Right lung (tissue), 5 donors: ENCODE results near the gene HLA-E. TPM values are rescaled to one million over a fixed set of nuclear protein-coding genes. Genes with fewer than 3 reads are reported as not detected.
"Not testable (repeated sequence)": the region's sequence is repeated elsewhere in the genome, so short reads cannot be mapped to it uniquely, and the experiment has no call there.

ENCODE experiments used
- DNase-seq, 2 donors: peaks; one replicate each; pipeline ENCODE4 v3.0.0-alpha.2; 2013
- polyA plus RNA-seq, 5 donors: library from polyadenylated mRNA; unstranded; fragments of 120-200 nt; gene quantifications; one replicate each; pipeline versions ENCODE4 v1.2.1 to v1.2.3, GENCODE V29; 2013; ENCODE audit warnings: inconsistent platforms in 1 of 5, low replicate concordance in 1 of 5; ENCODE audit not compliant: insufficient read length in 5 of 5, insufficient read depth in 1 of 5

HLA-E gene
- polyA plus RNA-seq, 5 donors, result 169 to 206 (median 201) TPM

DNA sequence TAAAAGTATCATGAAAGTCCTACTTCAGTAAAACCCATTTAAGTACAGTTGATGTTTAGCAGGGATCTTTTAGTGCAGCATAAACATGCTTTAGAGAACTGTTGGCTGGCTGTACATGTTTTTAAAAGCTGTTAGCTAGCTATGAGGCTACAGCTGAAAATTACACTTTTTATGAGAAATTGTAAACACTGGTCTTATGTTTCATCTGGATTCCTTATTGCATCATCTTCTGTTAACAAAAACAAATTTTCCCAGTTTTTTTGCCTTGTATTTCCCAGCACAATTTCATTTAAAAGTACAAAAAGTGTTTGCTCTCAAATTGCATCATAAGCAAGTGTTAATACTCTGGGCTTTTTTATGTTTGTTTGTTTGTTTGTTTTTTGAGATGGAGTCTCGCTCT, 18.3 kb upstream of the HLA-E start:
- no peak for DNase-seq

DNA sequence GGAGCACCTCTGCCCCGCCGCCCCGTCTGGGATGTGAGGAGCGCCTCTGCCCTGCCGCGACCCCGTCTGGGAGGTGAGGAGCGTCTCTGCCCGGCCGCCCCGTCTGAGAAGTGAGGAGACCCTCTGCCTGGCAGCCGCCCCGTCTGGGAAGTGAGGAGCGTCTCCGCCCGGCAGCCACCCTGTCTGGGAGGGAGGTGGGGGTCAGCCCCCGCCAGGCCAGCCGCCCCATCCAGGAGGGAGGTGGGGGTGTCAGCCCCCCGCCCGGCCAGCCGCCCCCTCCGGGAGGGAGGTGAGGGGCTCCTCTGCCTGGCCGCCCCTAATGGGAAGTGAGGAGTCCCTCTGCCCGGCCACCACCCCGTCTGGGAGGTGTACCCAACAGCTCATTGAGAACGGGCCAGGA, 14.2 kb upstream of the HLA-E start:
- not testable (repeated sequence) for DNase-seq

DNA sequence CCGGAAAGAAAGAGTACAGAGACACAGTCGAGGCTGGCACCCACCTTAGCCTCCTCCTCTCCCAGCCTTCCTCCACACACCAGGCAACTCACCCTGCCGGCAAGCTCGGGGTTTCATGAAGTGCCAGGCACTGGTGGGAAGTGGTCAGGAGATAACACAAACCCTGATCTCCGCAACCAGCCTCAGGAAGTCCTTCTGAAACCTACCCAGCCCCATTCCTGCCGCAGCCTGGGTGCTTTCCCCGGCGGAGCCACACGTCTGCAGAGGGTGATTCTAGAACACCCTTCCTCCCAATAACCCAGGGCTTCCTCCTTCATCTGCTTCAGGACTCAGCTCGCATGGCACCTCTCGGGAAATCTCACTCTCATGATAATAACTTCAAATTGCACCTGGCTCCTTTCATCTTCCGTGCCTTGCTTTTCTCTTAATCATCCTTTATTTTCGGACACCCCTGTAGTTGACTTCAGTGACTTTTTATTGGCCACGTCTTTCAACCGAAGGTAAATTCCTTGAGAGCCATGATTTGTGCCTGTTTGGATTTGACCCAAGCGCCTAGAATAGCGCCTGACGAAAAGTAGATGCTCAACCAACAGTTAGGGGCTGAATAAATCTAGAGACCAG, 8.7 kb upstream of the HLA-E start:
- no peak for DNase-seq

DNA sequence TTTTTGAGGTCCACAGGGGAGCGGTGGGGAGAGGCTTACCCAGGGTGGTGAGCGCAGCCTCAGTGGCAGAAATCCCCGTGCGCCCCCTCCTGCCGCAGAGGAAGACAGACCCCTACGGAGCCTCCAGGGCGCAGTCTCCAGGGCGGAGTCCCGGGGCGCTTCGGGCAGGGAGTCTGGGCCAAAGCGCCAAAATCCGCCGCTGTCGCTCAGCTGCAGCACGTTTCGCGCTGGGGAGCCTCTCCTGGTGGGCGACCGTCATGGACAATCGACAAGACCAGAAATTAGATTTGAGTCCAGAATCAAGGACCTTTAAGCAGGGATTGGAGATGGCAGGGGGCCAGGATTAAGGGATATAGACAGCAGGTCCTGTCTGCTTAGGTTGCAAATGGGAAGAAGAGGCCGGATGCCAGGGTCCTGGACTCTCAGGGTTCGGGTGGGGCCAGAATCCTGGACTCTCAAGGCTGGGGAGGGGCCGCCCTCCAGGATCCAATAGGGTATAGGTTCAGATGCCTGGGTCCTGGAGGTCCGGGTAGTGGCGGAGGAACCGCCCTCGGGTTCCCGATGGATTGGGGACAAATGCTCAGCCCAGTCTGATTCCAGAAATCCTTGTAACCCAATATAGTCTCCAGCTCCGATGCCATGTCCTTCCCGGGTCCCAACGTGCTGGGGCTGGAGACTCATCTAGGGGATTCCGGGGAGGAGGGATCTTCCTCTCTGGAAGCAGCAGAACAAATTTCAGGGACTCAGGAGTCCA, 7.9 kb upstream of the HLA-E start:
- DNase-seq, result no peak

DNA sequence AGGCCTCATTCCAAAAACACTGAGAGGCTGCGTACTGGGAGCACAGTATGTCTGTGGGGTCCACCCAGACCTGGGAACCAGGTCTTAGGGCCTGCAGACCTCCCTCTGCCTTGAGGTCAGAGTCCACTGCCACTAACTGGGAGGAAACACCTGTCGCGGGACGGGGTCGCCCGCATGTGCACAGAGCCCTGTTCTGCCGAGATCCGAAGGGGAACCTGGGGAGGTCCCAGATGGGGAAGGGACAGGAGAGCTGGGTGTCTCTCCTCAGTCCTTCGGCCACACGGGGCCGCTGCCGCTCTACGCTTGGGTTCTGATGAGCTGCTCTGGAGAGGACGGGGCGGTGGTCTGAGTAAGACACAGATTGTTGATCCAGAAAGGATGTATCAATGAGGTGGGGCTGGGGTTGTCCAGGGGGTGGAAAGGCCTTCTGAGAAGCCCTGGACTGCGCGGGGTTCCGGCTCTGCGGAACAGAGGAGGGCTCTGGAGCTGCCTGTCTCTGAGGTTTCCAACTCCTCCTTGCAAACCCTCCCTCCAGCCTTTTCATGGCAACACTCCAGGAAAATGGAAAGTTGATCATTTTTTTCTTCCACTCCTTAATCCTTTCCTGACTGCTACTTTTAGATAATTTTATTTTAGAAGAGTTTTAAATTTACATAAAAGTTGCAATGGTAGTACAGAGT, 7.2 kb upstream of the HLA-E start:
- peak in 1 of 2 donors; percentile 67 for DNase-seq

DNA sequence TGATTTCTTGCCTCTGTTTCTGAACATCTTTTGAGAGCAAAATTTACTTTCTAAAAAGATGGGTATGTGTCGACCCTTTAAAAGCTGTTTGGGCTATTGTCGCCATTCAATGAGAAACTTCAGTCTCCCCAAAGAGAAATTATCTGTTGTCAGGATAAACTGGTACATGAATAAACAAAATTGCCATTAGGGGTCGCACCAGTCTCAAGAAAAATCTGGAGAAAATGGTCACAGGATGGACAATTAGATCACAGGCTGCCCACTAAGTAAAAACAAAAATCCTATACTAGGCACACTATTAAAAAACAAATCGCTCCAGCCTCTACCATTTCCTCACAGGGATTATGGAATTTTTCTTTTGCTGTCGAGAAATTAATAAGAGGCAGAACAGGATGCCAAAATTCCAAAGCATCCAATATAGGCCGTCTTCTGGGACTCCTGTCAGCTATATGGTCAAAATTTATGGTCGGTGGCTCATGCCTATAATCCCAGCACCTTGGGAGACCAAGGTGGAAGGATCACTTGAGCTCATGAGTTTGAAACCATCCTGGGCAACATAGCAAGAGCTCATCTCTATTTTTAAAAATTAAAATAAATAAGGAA, 5.5 kb upstream of the HLA-E start:
- DNase-seq, result peak in 1 of 2 donors; percentile 63

DNA sequence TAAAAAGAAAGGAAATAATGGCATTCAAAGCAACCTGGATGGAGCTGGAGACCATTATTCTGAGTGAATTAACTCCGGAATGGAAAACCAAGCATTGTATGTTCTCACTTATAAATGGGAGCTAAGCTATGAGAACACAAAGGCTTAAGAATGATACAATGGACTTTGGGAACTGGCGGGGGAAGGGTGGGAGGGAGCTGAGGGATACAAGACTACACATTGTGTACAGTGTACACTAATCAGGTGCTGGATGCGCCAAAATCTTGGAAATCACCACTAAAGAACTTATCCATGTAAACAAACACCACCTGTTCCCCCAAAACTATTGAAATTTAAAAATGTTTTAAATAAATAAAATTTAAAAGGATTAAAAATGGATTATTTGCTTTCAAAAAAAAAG, 4.1 kb upstream of the HLA-E start:
- DNase-seq, result no peak

DNA sequence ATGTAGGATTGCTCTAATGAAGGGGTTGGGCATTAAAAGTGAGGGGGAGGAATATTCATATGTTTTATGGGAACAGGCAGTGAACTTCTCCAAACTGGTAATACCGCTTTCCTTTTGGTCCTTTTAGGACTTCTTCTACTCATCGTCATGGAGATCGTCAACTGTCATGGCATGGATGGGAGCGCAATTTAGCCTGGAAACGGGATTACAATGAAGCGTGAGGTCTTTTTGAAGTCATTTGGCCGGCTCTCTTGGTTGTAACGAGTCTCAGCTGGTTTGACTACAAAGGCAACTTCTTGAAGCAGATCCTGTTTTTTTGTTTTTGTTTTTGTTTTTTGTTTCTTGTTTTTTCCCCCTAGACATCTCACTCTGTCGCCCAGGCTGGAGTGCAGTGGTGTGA, 1.4 kb upstream of the HLA-E start:
- no peak for DNase-seq

DNA sequence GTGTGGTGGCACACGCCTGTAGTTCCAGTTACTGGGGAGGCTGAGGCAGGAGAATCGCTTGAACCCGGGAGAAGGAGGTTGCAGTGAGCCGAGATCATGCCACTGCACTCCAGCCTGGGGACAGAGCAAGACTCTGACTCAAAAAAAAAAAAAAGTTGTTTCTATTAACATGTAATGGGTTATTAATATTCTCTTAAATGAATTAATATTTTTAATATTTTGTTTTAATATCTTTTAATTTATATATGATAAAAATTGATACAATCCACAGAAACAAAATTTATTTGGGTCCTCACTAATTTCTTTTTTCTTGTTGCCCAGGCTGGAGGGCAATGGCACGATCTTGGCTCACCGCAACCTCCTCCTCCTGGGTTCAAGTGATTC, 620 bp upstream of the HLA-E start:
- DNase-seq, result not testable (repeated sequence)

DNA sequence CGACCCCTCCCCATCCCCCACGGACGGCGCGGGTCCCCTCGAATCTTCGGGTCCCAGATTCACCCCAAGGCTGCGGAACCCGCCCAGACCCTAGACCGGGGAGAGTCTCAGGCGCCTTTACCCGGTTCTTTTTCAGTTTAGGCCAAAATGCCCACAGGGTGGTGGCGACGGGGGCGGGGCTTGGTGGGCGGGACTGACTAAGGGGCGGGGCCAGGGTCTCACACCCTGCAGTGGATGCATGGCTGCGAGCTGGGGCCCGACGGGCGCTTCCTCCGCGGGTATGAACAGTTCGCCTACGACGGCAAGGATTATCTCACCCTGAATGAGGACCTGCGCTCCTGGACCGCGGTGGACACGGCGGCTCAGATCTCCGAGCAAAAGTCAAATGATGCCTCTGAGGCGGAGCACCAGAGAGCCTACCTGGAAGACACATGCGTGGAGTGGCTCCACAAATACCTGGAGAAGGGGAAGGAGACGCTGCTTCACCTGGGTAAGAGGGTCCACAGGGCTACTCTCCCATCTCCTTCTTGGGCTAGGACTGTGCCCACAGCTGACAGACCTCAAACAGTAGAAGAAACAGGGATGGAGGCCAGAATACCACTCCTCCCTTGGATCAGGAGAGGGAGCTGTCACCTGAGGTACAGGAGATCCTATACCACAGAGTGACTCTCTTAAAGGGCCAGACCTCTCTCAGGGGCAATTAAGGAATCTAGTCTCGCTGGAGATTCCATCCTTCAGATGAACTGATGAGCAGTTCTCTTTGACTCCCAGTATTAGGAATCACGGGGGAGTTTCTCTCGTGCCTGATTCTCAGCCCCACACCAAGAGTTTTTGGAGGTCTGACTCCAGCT, 942 bp downstream of the HLA-E start:
- DNase-seq, result peak; percentile 50 to 53

DNA sequence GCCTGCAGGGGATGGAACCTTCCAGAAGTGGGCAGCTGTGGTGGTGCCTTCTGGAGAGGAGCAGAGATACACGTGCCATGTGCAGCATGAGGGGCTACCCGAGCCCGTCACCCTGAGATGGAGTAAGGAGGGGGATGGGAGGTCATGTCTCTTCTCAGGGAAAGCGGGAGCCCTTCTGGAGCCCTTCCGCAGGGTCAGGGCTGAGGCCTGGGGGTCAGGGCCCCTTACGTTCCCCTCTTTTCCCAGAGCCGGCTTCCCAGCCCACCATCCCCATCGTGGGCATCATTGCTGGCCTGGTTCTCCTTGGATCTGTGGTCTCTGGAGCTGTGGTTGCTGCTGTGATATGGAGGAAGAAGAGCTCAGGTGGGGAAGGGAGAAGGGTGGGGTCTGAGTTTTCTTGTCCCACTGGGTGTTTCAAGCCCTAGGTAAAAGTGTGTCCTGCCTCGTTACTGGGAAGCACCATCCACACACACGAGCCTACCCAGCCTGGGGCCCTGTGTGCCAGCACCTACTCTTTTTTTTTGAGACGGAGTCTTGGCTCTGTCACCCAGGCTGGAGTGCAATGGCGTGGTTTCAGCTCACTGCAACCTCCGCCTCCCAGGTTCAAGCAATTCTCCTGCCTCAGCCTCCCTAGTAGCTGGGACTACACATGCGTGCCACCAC, 2.1 kb downstream of the HLA-E start:
- not testable (repeated sequence) for DNase-seq

DNA sequence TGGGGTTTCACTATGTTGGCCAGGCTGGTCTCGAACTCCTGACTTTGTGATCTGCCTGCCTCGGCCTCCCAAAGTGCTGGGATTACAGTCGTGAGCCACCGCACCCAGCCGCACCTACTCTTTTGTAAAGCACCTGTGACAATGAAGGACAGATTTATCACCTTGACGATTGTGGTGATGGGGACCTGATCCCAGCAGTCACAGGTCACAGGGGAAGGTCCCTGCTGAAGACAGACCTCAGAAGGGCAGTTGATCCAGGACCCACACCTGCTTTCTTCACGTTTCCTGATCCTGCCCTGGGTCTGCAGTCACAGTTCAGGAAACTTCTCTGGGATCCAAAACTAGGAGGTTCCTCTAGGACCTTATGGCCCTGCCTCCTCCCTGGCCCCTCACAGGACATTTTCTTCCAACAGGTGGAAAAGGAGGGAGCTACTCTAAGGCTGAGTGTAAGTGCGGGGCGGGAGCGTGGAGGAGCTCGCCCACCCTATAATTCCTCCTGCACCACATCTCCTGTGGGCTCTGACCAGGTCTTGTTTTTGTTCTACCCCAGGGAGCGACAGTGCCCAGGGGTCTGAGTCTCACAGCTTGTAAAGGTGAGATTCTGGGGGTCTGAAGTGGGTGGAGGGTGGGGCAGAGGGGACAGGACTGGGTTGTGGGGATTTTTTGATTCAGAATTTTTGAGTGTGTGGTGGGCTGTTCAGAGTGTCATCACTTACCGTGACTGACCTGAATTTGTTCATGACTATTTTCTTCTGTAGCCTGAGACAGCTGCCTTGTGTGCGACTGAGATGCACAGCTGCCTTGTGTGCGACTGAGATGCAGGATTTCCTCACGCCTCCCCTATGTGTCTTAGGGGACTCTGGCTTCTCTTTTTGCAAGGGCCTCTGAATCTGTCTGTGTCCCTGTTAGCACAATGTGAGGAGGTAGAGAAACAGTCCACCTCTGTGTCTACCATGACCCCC, 3.0 kb downstream of the HLA-E start:
- no peak for DNase-seq

DNA sequence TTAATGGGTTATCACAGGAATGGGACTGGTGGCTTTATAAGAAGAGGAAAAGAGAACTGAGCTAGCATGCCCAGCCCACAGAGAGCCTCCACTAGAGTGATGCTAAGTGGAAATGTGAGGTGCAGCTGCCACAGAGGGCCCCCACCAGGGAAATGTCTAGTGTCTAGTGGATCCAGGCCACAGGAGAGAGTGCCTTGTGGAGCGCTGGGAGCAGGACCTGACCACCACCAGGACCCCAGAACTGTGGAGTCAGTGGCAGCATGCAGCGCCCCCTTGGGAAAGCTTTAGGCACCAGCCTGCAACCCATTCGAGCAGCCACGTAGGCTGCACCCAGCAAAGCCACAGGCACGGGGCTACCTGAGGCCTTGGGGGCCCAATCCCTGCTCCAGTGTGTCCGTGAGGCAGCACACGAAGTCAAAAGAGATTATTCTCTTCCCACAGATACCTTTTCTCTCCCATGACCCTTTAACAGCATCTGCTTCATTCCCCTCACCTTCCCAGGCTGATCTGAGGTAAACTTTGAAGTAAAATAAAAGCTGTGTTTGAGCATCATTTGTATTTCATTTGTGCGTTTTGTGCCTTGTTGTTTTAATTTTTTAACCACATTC, 4.4 kb downstream of the HLA-E start:
- DNase-seq, result no peak

DNA sequence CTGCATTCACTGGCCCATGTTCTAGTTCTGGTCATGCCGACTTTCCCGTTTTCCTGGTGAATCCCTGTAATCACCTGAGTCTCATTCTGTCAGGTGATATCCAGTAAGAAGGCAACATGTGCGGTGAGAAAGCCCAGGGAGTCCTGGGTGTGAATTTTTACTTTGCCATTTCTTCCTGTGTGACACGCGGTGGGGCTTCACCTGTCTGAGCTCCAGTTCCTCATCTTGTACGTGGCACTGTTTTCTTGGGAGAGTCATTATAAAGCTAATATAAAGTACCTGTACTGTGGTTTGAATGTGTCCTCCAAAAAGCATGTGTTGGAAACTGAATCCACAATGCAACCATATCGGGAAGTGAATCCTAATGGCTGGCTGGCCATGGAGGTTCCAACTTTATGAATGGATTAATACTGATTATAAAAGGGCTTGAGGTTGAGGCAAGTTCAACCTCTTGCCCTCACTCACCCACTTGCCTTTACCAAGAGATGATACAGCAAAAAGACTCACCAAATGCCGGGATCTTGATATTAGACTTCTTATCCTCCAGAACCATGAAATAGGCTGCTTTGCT, 5.1 kb downstream of the HLA-E start:
- no peak for DNase-seq

DNA sequence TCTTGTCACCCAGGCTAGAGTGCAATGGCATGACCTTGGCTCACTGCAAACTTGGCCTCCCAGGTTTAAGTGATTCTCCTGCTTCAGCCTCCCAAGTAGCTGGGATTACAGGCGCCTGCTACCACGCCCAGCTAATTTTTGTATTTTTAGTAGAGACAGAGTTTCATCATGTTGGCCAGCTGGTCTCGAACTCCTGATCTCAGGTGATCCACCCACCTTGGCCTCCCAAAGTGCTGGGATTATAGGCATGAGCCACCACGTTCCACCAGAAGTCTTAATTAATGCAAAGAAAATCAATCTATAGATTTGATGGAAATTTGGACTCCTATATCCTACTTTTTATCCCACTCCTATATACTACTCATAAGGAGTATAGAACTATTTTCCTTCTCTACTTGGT, 5.8 kb downstream of the HLA-E start:
- DNase-seq, result not testable (repeated sequence)

DNA sequence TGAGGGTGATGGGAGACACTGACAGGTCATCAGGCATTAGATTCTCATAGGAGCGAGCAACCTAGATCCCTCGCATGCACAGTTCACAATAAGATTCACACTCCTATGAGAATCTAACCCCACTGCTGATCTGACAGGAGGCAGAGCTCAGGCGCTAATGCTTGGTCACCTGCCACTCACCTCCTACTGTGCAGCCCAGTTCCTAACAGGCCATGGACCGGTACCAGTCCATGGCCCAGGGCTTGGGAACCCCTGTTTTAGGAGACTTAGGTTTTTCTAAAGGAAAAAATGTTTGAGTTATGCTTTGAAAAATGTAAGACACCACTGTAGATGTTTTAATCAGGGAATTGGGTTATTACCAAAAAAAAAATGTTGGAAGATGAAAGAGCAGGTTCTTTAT, 6.7 kb downstream of the HLA-E start:
- DNase-seq, result no peak

DNA sequence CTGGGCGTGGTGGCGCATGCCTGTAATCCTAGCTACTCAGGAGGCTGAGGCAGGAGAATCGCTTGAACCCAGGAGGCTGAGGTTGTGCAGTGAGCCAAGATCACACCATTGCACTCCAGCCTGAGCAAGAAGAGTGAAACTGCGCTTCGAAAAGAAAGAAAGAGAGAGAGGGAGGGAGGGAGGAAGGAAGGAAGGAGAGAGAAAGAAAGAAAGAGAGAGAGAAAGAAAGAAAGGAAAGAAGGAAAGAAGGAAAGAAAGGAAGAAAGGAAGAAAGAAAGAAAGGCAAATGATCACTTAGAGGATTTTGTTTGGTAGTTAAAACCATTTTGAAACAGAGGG, 7.9 kb downstream of the HLA-E start:
- DNase-seq, result not testable (repeated sequence)

DNA sequence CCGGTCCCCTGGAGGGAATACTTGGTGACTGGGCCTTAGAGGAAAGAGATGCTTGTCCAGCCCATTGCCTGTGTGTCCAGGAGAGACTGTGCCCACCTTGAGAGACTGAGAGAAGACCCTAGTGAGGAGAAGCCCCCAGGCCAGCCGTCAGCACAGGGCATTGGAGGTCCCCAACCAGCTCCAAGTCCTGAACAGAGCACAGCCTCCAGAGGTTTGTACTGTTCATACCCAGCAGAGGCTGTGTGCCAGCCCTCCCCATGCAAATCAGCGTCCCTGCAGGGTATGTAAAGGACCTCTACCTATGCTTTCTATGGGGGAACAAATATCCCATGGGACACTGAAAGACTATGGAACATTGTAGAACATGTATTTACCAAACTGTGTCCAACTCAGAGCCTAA, 8.4 kb downstream of the HLA-E start:
- no peak for DNase-seq

DNA sequence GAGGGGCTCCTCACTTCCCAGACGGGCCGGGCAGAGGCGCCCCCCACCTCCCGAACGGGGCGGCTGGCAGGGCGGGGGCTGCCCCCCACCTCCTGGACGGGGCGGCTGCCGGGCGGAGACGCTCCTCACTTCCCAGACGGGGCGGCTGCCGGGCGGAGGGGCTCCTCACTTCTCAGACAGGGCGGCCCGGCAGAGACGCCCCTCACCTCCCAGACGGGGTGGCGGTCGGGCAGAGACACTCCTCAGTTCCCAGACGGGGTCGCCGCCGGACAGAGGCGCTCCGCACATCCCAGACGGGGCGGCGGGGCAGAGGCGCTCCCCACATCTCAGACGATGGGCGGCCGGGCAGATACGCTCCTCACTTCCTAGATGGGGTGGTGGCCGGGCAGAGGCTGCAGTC, 9.4 kb downstream of the HLA-E start:
- DNase-seq, result not testable (repeated sequence)
